ENCODE data around the gene RNF167. TPM values are rescaled to one million over a fixed set of nuclear protein-coding genes. Genes with fewer than 3 reads are reported as not detected.

The RNF167 gene
- total and polyA plus RNA-seq, 2 of the 13 experiments (the other 11 are each of a cell fraction or from before 2014, with no cell fraction given): 44.1 to 45.4 TPM

GRCh38 chr17:4986951-4987766 is 47.1 kb downstream of the RNF167 start, which contains the start of gene CAMTA2 (continued):
- TF ChIP-seq GABPB1 (CRISPR knock-in tag; IDR thresholded peaks at IDR 0.05): peak; percentile 94
- peak; percentile 58; the same call in 1 of the 2 replicates for TF ChIP-seq YEATS2 (CRISPR knock-in tag; IDR thresholded peaks at IDR 0.05; ENCODE audit: borderline replicate concordance)
- peak; percentile 9; the same call in 1 of the 2 replicates for TF ChIP-seq ZNF33B (CRISPR knock-in tag; IDR thresholded peaks at IDR 0.05)
- TF ChIP-seq NCOA2 (CRISPR knock-in tag; IDR thresholded peaks at IDR 0.05): no peak
- TF ChIP-seq IRX3 (CRISPR knock-in tag; IDR thresholded peaks at IDR 0.05; ENCODE audit: borderline replicate concordance, low read depth): no peak
- peak; percentile 92 for TF ChIP-seq HDAC1 (CRISPR knock-in tag; IDR thresholded peaks at IDR 0.05)
- TF ChIP-seq SMAD9 (CRISPR knock-in tag; IDR thresholded peaks at IDR 0.05): no peak
- TF ChIP-seq ELF4 (CRISPR knock-in tag; IDR thresholded peaks at IDR 0.05; ENCODE audit: borderline replicate concordance): peak; percentile 79; the same call in 1 of the 2 replicates
- no peak for TF ChIP-seq PAF1 (CRISPR knock-in tag; IDR thresholded peaks at IDR 0.05)
- TF ChIP-seq DDIT3 (CRISPR knock-in tag; IDR thresholded peaks at IDR 0.05): no peak
- TF ChIP-seq ZNF329 (CRISPR knock-in tag; IDR thresholded peaks at IDR 0.05; ENCODE audit: low read depth): 0 out of 2 replicates have a peak, but pooled peaks have one; percentile 35
- TF ChIP-seq KLF13 (CRISPR knock-in tag; IDR thresholded peaks at IDR 0.05): no peak
- no peak for TF ChIP-seq TEAD2 (CRISPR knock-in tag; IDR thresholded peaks at IDR 0.05)
- no peak for TF ChIP-seq ZNF280D (CRISPR knock-in tag; IDR thresholded peaks at IDR 0.05)
- TF ChIP-seq MTERF4 (CRISPR knock-in tag; IDR thresholded peaks at IDR 0.05): peak; percentile 80; the same call in 1 of the 2 replicates
- TF ChIP-seq PHF21A (CRISPR knock-in tag; IDR thresholded peaks at IDR 0.05): peak; percentile 75
- TF ChIP-seq HNF4A (CRISPR knock-in tag; IDR thresholded peaks at IDR 0.05): no peak
- TF ChIP-seq SPEN (CRISPR knock-in tag; IDR thresholded peaks at IDR 0.05; ENCODE audit: low read depth): peak; percentile 87; the same call in 1 of the 2 replicates
- peak; percentile 64 for TF ChIP-seq ASH2L (IDR thresholded peaks at IDR 0.05; ENCODE audit: insufficient read length, low read depth, low read length)
- TF ChIP-seq REPIN1 (CRISPR knock-in tag; IDR thresholded peaks at IDR 0.05; ENCODE audit: borderline replicate concordance, low read depth): peak; percentile 85; the same call in 1 of the 2 replicates
- TF ChIP-seq MIER3 (CRISPR knock-in tag; IDR thresholded peaks at IDR 0.05; ENCODE audit: borderline replicate concordance): peak; percentile 56; the same call in 1 of the 2 replicates
- TF ChIP-seq ZNF552 (CRISPR knock-in tag; IDR thresholded peaks at IDR 0.05; ENCODE audit: borderline replicate concordance): no peak
- 0 out of 2 replicates have a peak, but pooled peaks have one; percentile 24 for TF ChIP-seq ZNF672 (CRISPR knock-in tag; IDR thresholded peaks at IDR 0.05)
- no peak for TF ChIP-seq ELK4 (CRISPR knock-in tag; IDR thresholded peaks at IDR 0.05; ENCODE audit: borderline replicate concordance)
- no peak for TF ChIP-seq GTF2F1 (IDR thresholded peaks at IDR 0.05; ENCODE audit: low read length)

Data from HepG2 (cell line).